Stimulated activated CD4-positive, alpha-beta T cell treated with anti-CD3 and anti-CD28 coated beads, Interleukin-4, amount 100 ng/mL, for 1 hour (primary cell): ENCODE data around the gene CHL1.
"Not testable (repeated sequence)": the region's sequence is repeated elsewhere in the genome, so short reads cannot be mapped to it uniquely, and the experiment has no call there.

Experiments
- DNase-seq: peaks from one replicate; pipeline ENCODE4 v3.0.0-alpha.2; 2020

CHL1 gene

DNA sequence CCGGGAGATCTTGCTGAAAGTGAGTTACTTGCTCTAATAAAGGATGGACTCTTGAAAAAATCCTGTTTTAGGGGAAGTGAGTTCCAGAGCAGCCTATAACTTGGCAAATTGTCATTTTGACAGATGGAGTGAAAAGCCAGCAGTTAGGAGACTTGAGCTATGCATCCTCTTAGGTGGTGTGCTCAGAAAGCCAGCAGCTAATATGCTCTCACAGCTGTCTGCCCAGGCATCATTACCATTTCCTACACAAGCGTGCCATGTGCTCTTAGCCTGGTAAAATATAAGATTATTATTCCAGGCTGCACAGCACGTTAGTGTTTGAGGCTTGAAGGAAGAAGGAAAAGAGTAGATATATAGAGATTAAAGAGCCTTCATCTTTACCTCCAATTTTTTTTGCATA lies 151.0 kb downstream of the CHL1 start:
- no peak for DNase-seq

DNA sequence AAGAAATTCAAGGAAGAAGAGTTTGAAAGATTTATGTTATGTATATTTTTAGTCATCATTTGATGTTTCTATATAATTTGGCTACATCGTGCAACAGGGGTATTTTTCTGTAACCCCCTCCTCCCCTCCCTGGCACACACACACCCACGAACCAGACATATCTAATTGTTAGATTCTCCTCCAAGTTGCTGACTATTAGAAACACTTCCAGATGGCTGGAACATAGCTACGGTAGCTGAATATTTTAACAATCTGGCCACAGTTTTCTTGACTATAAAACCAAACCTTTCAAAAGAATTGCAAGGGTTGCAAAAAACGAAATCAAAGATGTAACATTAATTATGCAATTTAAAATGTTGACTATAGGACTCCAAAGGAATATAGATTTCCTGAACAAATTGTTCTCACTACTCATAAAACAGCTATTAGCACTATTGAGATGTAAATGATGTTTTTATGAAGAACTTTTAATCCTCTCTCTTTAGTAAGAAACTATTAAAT lies 154.4 kb downstream of the CHL1 start:
- DNase-seq = no peak

DNA sequence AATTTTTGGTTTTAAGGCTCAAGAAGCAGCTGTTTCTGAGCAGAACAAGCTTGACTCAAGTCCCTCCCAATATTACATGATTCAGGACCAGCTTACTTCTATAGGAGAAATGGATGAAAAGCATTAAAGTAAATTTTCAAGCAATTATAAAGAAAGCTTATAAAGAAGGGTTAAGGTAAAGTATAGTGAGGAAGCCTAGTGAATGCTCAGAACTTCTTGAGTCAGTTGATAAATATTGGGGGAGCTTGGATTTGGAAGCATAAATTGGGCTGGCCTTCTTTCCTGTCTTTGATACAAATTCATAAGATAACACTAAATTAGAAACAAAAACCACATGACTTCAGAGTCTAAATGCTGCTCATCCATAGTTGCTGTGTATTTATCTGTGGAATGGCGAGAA lies 156.0 kb downstream of the CHL1 start:
- DNase-seq = no peak

DNA sequence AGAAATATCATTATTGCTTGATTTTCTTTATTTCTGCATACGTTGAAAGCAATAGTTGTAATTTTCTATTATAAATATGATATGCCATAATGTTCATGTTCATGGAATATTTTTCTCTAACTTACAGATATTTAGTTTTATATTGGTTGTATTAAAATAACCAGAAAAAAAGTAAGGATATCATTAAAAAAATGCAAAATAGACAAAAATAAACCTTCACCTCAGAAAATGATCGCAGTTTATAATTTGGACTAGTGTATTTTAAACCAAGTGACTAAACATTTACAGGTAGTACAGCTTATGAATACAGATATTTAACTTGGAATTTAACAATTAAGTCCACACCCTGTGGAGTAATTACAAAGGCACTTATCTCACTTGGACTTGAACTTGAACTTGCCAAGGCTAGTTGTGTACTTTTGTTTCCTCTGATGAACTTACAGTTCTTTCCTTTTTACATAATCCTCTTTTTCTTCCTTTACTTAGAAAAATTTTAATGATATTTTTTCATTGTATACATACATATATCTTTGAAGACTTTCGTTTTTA lies 156.7 kb downstream of the CHL1 start:
- DNase-seq = no peak

DNA sequence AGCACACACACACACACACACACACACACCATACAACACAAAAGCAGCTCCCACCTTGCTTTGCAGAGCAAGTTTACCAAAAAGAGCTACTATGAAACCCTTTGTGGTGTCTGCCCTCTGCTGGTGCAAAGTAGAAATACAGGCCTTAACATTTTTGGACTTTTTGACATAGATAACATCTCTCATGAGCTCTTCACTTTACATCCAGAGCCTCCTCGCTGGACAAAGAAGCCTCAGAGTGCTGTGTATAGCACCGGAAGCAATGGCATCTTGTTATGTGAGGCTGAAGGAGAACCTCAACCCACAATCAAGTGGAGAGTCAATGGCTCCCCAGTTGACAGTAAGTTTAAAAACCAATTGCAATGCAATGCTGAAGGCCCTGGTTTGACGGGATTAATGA lies 157.9 kb downstream of the CHL1 start:
- no peak for DNase-seq

DNA sequence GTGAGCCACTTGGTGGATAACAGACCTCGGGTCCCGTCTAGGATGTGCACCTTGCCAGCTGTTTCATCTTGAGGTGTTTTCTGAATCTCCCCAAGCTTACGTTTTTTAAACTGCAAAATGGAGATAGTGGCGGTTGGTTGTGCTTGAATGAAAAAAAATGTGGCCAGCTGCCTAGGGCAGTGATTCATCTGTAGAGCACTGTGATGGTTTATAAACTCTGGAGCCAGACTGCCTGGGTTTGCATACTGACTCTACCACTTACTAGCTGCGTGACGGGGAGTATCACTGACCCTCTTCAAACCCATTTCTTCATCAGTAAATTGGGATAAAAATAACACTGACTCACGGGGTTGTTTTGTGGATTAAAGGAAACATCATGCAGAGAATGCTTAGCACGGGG lies 159.1 kb downstream of the CHL1 start:
- no peak for DNase-seq

DNA sequence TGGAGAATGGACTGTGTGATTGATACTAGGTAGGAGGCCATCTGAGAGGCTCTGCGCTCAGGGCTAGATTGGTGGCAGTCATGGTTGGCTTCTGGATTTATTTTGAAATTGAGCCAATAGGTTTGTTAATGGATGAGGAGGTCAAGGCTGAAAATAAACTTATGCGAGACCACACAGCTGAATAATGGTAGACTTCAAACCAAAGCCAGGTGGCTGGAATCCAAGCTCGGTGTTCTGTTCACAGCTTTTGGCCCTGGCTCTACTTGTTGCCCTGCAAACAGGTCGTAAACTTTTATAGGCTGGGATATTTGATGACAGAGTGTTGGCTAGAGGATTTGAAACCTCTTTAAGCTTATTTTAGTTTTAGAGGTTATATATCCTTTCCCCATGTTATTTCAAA lies 160.4 kb downstream of the CHL1 start:
- DNase-seq = no peak

DNA sequence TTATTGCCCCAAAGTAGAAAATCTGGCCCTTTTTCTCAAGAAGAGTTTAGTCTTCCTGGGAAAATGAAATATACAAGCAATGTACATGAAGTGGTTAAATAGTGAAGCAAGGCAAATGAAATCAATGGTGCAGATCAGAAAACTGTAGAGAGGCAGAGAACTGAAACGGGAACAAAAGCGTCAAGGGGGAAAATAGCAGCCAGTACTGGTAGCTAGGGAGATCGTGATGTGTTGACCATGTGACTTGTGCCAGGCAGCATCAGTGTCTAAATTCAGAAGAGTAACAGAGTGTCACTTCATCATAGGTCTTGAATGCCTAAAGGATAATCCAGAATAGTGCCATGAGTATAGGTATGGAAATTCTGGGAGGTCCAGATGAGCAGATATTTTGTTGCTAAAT lies 163.1 kb downstream of the CHL1 start:
- DNase-seq = no peak

DNA sequence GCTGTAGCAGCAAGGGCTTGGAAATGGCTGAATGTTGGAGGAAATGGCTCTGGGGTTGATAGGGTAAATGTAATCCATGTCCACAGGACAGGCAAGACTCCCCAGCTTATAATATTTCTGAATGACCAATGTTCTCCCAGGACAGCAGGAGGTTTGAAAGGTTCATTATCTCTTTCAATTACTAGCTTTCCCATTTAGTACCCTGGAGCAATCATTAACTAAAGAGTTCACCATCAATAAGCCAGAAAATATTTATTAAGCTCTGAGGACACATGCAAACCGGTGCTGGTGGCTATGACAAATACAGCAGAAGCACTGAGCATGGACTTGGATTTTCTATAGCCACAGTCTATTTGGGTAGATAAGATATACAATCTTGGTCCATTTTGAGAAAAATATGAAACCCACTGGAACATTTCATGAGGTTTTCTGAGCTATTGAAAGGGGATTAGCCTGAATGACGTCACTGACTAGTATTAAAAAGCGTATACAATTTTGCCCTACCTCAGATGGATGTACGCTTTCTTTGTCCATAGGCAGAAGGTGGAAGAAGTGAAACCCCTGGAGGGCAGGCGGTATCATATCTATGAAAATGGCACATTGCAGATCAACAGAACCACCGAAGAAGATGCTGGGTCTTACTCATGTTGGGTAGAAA lies 166.2 kb downstream of the CHL1 start:
- DNase-seq = no peak

DNA sequence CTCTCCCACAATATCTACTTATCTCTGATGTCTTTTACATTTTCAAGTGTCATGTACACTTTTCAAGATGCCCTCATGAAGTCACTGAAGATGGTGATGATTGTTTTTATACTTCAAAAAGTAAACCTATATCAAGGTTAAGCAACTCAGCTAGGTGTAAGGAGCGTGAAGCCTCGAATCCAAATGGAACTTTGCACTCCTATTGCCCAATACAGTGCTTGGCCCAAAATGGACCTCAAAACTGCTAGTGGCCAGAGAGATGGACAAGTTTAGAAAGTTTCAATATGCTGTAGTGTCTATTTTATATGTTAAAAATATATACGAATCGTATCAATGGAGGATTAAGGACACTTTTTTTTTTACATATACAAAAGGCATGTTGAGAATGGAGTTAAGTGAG lies 167.7 kb downstream of the CHL1 start:
- no peak for DNase-seq

DNA sequence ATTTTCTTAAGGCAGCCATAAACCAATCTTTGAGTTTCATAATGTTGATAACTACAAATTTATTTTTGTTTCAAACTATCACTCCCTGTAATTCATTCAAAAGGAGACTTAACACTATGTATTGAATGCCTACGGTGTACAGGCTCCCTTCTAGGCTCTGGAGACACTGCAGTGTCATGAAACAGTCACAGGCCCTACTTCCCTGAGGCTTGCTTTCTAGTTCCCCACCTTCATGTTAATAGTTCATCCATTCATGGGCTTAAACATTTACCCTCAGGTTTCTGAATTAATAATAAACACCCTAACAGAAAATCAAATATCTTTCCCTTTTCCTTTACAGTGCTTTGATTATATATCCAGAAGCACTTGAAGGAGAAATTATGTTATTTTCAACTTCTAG lies 168.7 kb downstream of the CHL1 start:
- no peak for DNase-seq

DNA sequence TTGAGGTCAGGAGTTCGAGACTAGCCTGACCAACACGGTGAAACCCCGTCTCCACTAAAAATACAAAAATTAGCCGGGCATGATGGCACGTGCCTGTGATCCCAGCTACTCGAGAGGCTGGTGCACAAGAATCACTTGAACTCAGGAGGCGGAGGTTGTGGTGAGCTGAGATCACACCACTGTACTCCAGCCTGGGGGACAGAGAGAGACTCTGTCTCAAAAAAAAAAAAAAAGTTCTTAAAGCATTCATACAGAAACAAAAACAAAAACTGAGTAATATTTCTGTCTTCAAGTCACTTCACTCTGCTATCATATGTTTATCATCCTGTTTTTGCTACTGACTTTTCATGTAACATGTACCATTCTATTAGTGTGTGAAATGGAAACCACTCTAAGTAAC lies 169.7 kb downstream of the CHL1 start:
- DNase-seq = not testable (repeated sequence)

DNA sequence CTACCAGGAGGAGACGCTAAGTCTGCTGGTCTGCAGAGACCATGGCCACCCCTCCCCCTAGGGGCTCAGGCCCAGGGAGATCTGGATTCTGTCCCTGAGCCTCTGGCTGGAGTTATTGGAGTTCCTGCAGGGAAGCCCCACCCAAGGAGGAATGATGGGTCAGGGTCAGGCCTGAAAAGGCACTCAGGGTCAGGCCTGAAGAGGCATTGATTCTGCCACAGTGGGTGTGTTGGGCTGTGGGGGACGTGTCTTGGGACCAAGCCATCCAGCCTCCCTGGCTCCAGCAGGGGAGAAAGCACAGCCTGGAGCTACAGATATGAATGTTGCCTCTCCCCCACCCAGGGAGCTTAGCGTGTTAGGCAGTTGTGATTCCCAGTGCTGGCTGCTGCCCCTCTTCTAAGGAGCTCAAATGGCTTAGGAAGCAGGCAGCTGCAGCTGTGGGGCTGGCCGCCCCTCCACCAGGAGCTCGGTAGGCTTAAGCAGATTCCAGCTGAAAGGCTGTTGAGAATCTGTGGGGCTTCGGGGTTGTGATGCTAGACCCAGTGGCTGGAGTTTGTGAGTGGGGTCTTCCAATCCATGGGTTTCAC lies 176.7 kb downstream of the CHL1 start:
- DNase-seq = no peak

DNA sequence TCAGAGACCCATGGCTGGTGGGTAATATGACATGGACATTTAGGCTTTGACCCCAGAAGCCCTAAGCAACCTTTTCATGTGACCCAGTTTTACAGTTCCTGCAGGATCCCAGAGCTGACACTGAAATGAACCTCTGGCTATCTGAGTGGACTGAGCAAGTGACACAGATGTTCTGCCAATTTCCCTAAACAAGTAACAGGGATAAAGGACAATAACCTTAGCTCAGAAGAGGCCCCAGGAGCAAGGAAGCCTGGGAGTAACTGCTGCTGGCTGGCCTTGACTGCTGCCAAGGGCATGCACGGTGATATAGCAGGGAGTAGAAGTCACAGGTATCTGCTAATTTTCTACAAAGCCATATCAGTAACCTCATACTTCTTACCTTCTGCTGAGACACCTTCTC lies 177.9 kb downstream of the CHL1 start:
- no peak for DNase-seq

DNA sequence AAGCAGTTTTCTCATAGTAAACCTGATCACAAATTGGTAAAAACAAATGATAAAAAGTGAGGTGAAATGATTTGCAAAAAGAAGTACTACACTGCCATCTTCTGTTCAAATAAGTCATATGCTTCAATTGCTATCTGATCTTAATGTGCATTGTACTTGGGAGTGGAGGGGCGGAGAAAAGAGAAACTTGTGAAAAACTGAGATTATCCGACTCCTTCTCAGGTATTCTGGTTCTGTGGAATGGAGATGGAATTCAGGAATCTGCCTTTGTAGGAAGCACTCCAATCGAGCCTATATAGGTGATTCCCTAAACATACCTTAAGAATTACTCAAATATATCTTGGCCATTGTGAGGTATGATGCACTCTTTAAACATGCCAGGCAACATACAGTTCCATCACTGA lies 180.6 kb downstream of the CHL1 start:
- no peak for DNase-seq

DNA sequence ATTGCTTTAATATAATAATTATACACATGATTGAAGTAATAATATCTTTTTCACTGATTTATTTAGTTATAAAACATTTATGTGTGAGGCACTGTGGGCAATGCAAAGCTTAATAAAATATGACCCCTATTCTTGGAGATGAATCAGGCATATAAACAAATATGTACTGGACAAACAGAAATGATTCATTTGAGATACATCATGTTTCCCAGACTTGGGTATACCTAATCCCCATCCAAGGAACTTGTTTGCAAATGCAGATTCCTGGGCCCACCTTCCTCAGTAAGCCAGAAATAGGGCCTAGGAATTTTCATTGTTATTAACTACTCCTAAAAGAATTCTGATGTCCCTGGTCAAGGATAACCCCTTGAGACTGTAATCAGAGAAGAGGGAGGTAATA lies 184.2 kb downstream of the CHL1 start:
- DNase-seq = no peak

DNA sequence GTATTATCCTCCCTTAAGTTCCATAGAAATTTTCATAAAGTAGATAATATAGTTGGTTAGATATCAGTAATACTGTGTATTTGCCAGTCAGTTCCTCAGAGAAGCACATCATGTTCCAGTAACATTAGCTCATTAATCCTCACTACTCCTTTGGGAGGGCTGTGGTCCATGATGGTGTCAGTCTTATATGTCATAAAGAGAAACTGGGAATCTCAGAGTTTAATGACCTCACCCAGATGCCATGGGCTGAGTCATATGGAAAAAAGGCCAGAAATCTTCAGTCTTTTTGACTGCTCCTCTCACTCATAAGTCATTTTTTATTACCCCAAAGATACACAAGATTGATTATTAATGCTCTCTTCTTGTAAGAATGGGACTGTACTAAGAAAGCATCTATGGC lies 188.6 kb downstream of the CHL1 start:
- no peak for DNase-seq

DNA sequence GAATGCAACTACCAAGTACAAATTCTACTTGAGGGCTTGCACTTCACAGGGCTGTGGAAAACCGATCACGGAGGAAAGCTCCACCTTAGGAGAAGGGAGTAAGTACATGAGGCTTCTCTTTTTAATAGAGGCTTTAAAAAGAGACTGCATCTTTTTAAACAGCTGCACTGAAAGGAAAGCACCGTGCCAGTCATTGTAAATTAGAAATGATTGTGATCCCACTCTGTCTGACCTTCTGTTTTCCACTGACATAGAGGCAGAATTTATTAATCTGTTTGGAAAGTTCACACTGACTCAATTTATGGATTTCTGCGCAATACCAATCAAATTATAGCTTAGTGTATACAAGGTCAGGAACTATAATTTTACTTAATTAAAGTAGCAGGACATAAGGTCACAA lies 198.2 kb downstream of the CHL1 start:
- no peak for DNase-seq

DNA sequence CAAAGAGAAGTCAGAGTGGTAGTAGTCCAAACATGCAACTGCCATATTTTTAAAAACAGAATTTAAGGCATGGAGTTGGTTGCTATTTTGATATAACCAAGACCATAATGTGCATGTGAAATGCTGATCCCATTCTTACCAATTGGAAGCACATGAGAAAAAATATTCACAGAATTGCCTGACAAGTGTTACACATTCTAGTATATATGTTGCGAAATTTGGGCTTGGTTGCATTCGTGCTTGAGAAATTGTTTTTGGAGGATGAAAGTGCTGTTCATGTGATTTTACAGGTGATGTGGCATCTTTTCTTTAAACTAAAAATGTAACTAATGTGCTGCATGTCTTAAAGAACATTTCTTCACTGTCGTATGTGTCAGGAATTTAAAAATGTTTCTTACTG lies 199.7 kb downstream of the CHL1 start:
- no peak for DNase-seq

DNA sequence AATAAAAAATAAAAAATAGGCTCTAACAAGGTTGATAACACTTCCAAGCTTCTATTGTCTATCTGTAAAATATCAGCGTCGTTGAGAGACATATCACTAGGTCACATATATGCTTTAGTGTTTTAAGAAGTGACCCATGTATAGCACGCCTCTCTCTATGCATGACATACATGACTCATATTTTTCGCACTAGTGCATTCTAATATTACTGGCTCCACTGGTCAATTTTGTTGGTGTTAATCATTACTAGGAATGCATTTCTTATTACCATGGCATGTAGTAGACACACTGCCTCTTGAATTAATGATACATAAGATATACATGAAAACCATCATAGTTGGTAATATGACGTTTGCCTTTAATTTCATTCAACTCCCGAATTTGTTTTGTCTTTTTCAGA lies 203.1 kb downstream of the CHL1 start:
- no peak for DNase-seq

DNA sequence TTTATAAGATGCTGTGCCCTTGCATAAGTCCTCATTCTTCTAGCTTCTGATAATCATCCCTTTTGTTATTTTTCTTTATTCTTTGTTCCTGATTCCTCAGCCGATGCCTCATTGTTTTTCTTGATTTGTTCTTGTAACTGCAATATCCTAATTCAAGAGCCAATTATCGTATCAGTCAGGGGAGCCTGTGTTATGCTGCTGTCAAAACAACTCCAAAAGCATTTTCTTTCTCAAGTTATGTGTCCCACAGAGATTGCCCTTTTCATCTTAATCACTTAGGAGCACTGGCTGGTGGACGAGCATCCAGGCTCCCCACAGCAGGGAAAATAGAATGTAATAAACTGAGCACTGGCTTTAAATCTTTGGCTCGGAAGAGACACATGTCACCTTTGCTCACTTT lies 207.3 kb downstream of the CHL1 start:
- DNase-seq = no peak

DNA sequence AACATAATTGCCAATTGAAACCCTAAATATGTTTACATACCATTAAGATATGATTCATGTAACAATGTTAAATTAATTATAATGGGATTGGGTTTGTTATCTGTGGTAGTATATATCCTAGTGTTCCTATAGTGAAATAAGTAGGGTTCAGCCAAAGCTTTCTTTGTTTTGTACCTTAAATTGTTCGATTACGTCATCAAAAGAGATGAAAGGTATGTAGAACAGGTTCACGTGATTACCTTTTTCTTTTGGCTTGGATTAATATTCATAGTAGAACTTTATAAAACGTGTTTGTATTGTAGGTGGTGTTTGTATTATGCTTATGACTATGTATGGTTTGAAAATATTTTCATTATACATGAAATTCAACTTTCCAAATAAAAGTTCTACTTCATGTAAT lies 212.4 kb downstream of the CHL1 start:
- DNase-seq = no peak

DNA sequence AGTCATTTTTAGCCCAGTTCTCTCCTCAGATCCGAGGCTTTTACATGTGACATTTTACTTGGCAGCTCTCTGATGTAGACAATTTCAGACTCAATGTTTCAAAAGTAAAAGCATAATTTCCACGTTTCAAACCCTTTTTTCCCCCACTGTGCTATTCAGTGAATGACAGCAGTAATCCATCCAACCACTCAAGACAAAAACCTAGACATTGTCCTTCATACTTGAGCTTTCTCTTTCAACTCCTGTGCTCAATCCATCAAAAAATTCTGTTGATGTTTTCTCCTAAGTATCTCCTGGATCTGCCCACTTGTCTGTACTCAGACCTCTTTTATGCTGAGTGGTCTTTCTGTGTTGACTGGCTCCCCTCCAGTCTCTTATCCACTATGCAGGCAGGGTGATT lies 214.7 kb downstream of the CHL1 start:
- DNase-seq = no peak

DNA sequence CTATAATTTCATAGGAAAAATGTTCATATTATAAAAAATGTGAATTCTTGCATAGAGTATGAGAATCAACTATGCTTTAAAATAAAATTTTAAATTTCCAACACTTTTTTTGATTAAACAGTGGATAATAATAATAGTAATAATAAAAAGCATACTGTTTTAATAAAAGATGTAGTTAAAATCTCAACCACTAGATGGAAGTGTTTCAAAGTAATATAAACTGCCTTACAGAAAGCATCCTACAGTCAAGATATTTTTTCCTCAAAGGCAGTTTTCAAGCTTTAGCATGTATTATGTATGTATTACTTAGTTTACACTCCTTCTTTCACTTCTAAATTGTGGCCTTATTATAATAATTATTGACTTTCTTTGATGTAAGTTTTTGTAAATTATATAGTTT lies 217.5 kb downstream of the CHL1 start:
- DNase-seq = no peak
